ENCODE data around the gene WNT4. TPM values are rescaled to one million over a fixed set of nuclear protein-coding genes. Genes with fewer than 3 reads are reported as not detected.

The WNT4 gene
- total RNA-seq, 1 experiment from 2014 or later, result 0.70 TPM

GRCh38 chr1:22184454-22184853 lies 41.6 kb upstream of the WNT4 start (continued):
- TF ChIP-seq, protein P1, sequence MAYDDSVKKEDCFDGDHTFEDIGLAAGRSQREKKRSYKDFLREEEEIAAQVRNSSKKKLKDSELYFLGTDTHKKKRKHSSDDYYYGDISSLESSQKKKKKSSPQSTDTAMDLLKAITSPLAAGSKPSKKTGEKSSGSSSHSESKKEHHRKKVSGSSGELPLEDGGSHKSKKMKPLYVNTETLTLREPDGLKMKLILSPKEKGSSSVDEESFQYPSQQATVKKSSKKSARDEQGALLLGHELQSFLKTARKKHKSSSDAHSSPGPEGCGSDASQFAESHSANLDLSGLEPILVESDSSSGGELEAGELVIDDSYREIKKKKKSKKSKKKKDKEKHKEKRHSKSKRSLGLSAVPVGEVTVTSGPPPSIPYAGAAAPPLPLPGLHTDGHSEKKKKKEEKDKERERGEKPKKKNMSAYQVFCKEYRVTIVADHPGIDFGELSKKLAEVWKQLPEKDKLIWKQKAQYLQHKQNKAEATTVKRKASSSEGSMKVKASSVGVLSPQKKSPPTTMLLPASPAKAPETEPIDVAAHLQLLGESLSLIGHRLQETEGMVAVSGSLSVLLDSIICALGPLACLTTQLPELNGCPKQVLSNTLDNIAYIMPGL (CRISPR knock-in tag; IDR thresholded peaks at IDR 0.05), result no peak
- TF ChIP-seq NR2C2 (CRISPR knock-in tag; IDR thresholded peaks at IDR 0.05), result no peak
- no peak for TF ChIP-seq ZBTB21 (CRISPR knock-in tag; IDR thresholded peaks at IDR 0.05; ENCODE audit: borderline replicate concordance)
- no peak for TF ChIP-seq NFYB (CRISPR knock-in tag; conservative IDR thresholded peaks at IDR 0.05; ENCODE audit: low read depth)
- no peak for TF ChIP-seq FOXP1 (CRISPR knock-in tag; IDR thresholded peaks at IDR 0.05; ENCODE audit: borderline replicate concordance)
- TF ChIP-seq, protein P2, sequence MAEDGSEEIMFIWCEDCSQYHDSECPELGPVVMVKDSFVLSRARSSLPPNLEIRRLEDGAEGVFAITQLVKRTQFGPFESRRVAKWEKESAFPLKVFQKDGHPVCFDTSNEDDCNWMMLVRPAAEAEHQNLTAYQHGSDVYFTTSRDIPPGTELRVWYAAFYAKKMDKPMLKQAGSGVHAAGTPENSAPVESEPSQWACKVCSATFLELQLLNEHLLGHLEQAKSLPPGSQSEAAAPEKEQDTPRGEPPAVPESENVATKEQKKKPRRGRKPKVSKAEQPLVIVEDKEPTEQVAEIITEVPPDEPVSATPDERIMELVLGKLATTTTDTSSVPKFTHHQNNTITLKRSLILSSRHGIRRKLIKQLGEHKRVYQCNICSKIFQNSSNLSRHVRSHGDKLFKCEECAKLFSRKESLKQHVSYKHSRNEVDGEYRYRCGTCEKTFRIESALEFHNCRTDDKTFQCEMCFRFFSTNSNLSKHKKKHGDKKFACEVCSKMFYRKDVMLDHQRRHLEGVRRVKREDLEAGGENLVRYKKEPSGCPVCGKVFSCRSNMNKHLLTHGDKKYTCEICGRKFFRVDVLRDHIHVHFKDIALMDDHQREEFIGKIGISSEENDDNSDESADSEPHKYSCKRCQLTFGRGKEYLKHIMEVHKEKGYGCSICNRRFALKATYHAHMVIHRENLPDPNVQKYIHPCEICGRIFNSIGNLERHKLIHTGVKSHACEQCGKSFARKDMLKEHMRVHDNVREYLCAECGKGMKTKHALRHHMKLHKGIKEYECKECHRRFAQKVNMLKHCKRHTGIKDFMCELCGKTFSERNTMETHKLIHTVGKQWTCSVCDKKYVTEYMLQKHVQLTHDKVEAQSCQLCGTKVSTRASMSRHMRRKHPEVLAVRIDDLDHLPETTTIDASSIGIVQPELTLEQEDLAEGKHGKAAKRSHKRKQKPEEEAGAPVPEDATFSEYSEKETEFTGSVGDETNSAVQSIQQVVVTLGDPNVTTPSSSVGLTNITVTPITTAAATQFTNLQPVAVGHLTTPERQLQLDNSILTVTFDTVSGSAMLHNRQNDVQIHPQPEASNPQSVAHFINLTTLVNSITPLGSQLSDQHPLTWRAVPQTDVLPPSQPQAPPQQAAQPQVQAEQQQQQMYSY (CRISPR knock-in tag; IDR thresholded peaks at IDR 0.05), result no peak
- no peak for TF ChIP-seq ATF1 (CRISPR knock-in tag; IDR thresholded peaks at IDR 0.05)
- no peak for TF ChIP-seq ZNF425 (CRISPR knock-in tag; conservative IDR thresholded peaks at IDR 0.05)
- TF ChIP-seq JAZF1 (CRISPR knock-in tag; IDR thresholded peaks at IDR 0.05), result no peak
- no peak for TF ChIP-seq FOXK1 (CRISPR knock-in tag; IDR thresholded peaks at IDR 0.05)

DNA sequence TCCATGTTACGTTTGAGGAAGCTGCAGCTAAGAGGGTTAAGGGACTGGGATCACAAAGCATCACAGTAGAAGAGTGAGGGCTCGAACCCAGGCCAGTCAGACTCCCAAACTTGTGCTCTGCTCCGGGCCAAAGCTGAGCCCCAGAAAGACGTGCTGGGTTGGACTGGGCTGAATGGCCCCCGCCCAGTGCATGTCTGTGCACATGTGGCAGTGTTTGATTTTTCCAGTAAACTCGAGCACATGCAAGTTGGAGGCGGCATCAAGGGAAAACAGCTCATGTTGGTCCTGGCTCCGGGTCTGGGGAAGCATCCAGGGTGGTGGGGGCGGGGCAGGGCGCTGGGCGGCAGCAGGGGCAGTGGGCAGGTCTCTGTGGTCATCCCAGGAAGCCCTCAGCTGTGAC lies 39.8 kb upstream of the WNT4 start:
- H3K4me3 Mint-ChIP-seq, result no peak overlapping the region
- no peaks in the 10 kb centered on the region; the same call in 1 of the 2 replicates for H3K27me3 Mint-ChIP-seq (ENCODE audit: low read depth)
- 0 out of 2 replicates have a peak, but pooled peaks cover 3% of the 10 kb centered on the region for H3K4me1 Mint-ChIP-seq
- ATAC-seq (no peak), DNase-seq (ENCODE audit: low spot score) (no peak)
- no peak overlapping the region for H3K27ac Mint-ChIP-seq
- ChIA-PET CTCF (interaction anchor here (1.0 kb wide), 1 partner anchor 77 kb away, joined by 6 read pairs; no protein-coding TSS in a partner anchor), POLR2A (interaction anchor here (0.9 kb wide), 1 partner anchor 21 kb away, joined by 5 read pairs; no protein-coding TSS in a partner anchor)
- H3K9me3 Mint-ChIP-seq, result peaks cover 3% of the 10 kb centered on the region; the same call in 1 of the 2 replicates
- no peaks in the 10 kb centered on the region for H3K36me3 Mint-ChIP-seq
- TF ChIP-seq CREB1 (CRISPR knock-in tag; IDR thresholded peaks at IDR 0.05), result no peak
- TF ChIP-seq, protein P3, sequence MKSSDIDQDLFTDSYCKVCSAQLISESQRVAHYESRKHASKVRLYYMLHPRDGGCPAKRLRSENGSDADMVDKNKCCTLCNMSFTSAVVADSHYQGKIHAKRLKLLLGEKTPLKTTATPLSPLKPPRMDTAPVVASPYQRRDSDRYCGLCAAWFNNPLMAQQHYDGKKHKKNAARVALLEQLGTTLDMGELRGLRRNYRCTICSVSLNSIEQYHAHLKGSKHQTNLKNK (CRISPR knock-in tag; IDR thresholded peaks at IDR 0.05), result no peak
- TF ChIP-seq, protein P4, sequence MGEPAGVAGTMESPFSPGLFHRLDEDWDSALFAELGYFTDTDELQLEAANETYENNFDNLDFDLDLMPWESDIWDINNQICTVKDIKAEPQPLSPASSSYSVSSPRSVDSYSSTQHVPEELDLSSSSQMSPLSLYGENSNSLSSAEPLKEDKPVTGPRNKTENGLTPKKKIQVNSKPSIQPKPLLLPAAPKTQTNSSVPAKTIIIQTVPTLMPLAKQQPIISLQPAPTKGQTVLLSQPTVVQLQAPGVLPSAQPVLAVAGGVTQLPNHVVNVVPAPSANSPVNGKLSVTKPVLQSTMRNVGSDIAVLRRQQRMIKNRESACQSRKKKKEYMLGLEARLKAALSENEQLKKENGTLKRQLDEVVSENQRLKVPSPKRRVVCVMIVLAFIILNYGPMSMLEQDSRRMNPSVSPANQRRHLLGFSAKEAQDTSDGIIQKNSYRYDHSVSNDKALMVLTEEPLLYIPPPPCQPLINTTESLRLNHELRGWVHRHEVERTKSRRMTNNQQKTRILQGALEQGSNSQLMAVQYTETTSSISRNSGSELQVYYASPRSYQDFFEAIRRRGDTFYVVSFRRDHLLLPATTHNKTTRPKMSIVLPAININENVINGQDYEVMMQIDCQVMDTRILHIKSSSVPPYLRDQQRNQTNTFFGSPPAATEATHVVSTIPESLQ (CRISPR knock-in tag; IDR thresholded peaks at IDR 0.05), result no peak
- TF ChIP-seq HMGA2 (CRISPR knock-in tag; IDR thresholded peaks at IDR 0.05), result no peak
- TF ChIP-seq, protein P5, sequence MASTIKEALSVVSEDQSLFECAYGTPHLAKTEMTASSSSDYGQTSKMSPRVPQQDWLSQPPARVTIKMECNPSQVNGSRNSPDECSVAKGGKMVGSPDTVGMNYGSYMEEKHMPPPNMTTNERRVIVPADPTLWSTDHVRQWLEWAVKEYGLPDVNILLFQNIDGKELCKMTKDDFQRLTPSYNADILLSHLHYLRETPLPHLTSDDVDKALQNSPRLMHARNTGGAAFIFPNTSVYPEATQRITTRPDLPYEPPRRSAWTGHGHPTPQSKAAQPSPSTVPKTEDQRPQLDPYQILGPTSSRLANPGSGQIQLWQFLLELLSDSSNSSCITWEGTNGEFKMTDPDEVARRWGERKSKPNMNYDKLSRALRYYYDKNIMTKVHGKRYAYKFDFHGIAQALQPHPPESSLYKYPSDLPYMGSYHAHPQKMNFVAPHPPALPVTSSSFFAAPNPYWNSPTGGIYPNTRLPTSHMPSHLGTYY (CRISPR knock-in tag; IDR thresholded peaks at IDR 0.05), result no peak
- no peak for TF ChIP-seq CDX4 (CRISPR knock-in tag; IDR thresholded peaks at IDR 0.05; ENCODE audit: borderline replicate concordance)
- no peak for TF ChIP-seq OVOL2 (CRISPR knock-in tag; IDR thresholded peaks at IDR 0.05; ENCODE audit: borderline replicate concordance)
- TF ChIP-seq FOXP4 (CRISPR knock-in tag; IDR thresholded peaks at IDR 0.05), result no peak
- TF ChIP-seq ZNF425 (CRISPR knock-in tag; conservative IDR thresholded peaks at IDR 0.05), result no peak

All from WTC11 (cell line).